HepG2 (cell line): ENCODE measurements around the gene HDLBP. TPM values are rescaled to one million over a fixed set of nuclear protein-coding genes. Genes with fewer than 3 reads are reported as not detected.

ENCODE experiments used
- ARID5B ChIP-seq: IDR thresholded peaks from 2 replicates; pipeline ENCODE4 v1.4.0; 2020; ENCODE audit warnings: mild to moderate bottlenecking, missing genetic modification reagents
- CBFB ChIP-seq: sonication (generic); formaldehyde crosslinking; IDR thresholded peaks from 2 replicates; pipeline ENCODE4 v1.4.0; 2020; ENCODE audit warnings: missing genetic modification reagents
- CCDC6 ChIP-seq: sonication (generic); formaldehyde crosslinking; IDR thresholded peaks from 2 replicates; pipeline ENCODE4 v1.8.1; 2022; ENCODE audit warnings: mild to moderate bottlenecking, missing genetic modification reagents, moderate library complexity
- GZF1 ChIP-seq: sonication (generic); formaldehyde crosslinking; IDR thresholded peaks from 2 replicates; pipeline ENCODE4 v1.5.1; 2020; ENCODE audit warnings: mild to moderate bottlenecking, missing genetic modification reagents
- HNF4G ChIP-seq, 2 experiments: sonication (generic) in 1 of 2; formaldehyde crosslinking in 1 of 2; IDR thresholded peaks; 2 replicates each; pipeline versions ENCODE4 v1.4.0 to v1.6.1; 2011 to 2020; ENCODE audit warnings: borderline replicate concordance in 2 of 2, low read depth in 2 of 2, mild to moderate bottlenecking in 2 of 2, low read length in 1 of 2, missing genetic modification reagents in 1 of 2, moderate library complexity in 1 of 2
- HNRNPK ChIP-seq: fragments of 200-400 bp; formaldehyde crosslinking; IDR thresholded peaks from 2 replicates; pipeline ENCODE4 v1.6.1; 2018; ENCODE audit warnings: low read length, low read depth, moderate library complexity, mild to moderate bottlenecking; ENCODE audit not compliant: poor library complexity, severe bottlenecking
- JUN ChIP-seq: sonication (generic); formaldehyde crosslinking; IDR thresholded peaks from 2 replicates; pipeline ENCODE4 v1.4.0; 2020; ENCODE audit warnings: mild to moderate bottlenecking, missing genetic modification reagents
- NR2F2 ChIP-seq: IDR thresholded peaks from 2 replicates; pipeline ENCODE4 v1.6.1; 2012; ENCODE audit warnings: low read depth, inconsistent platforms, borderline replicate concordance
- RFX1 ChIP-seq: fragments of 450-650 bp; IDR thresholded peaks from 2 replicates; pipeline ENCODE4 v1.6.1; 2017
- SIX4 ChIP-seq: sonication (generic); formaldehyde crosslinking; IDR thresholded peaks from 2 replicates; pipeline ENCODE4 v1.4.0; 2020; ENCODE audit warnings: missing genetic modification reagents
- SRY ChIP-seq: sonication (generic); formaldehyde crosslinking; IDR thresholded peaks from 2 replicates; pipeline ENCODE4 v1.8.0; 2022; ENCODE audit warnings: mild to moderate bottlenecking, missing genetic modification reagents
- SUZ12 ChIP-seq: fragments of 150-350 bp; IDR thresholded peaks from 2 replicates; pipeline ENCODE4 v1.6.1; 2014; ENCODE audit warnings: low read depth, low read length
- TEF ChIP-seq: sonication (generic); formaldehyde crosslinking; IDR thresholded peaks from 2 replicates; pipeline ENCODE4 v1.5.0; 2020; ENCODE audit warnings: missing genetic modification reagents
- ZBTB39 ChIP-seq: sonication (generic); formaldehyde crosslinking; IDR thresholded peaks from 2 replicates; pipeline ENCODE4 v1.5.0; 2020; ENCODE audit warnings: missing genetic modification reagents
- ZFAT ChIP-seq: sonication (generic); formaldehyde crosslinking; conservative IDR thresholded peaks from 2 replicates; pipeline ENCODE4 v1.8.1; 2023; ENCODE audit warnings: missing genetic modification reagents, inconsistent platforms
- ZNF12 ChIP-seq: sonication (generic); formaldehyde crosslinking; IDR thresholded peaks from 2 replicates; pipeline ENCODE4 v1.5.0; 2020; ENCODE audit warnings: missing genetic modification reagents
- ZNF251 ChIP-seq: sonication (generic); formaldehyde crosslinking; IDR thresholded peaks from 2 replicates; pipeline ENCODE4 v1.9.0; 2021; ENCODE audit warnings: mild to moderate bottlenecking, missing genetic modification reagents
- ZNF329 ChIP-seq: sonication (generic); formaldehyde crosslinking; IDR thresholded peaks from 2 replicates; pipeline ENCODE4 v1.9.0; 2021; ENCODE audit warnings: low read depth, mild to moderate bottlenecking, missing genetic modification reagents
- ZNF639 ChIP-seq: conservative IDR thresholded peaks from 2 replicates; pipeline ENCODE4 v1.6.1; 2018; ENCODE audit warnings: missing genetic modification reagents
- ZNF670 ChIP-seq: sonication (generic); formaldehyde crosslinking; IDR thresholded peaks from 2 replicates; pipeline ENCODE4 v1.8.0; 2022; ENCODE audit warnings: mild to moderate bottlenecking, missing genetic modification reagents, borderline replicate concordance
- ZSCAN31 ChIP-seq: sonication (generic); formaldehyde crosslinking; IDR thresholded peaks from 2 replicates; pipeline ENCODE4 v1.5.0; 2020; ENCODE audit warnings: low read depth, mild to moderate bottlenecking, missing genetic modification reagents
- polyA plus RNA-seq, 8 experiments: library from polyadenylated mRNA; depleted of rRNA in 3 of 8; stranded (reverse) in 7 of 8; unstranded in 1 of 8; fragments of >200 nt; fragmentation: Illumina TruSeq in 4 of 8; extraction: Trizol in 4 of 8; gene quantifications; 2 replicates each; pipeline versions ENCODE4 v1.2.1 to v1.2.3, GENCODE V29; 2011 to 2016; ENCODE audit warnings: low read depth in 4 of 8, missing spikeins in 1 of 8, mixed read lengths in 1 of 8; ENCODE audit not compliant: insufficient read depth in 1 of 8
- total RNA-seq, 5 experiments: library from RNA; depleted of rRNA; stranded (reverse); fragments of >200 nt; fragmentation: Illumina TruSeq; extraction: Trizol; gene quantifications; 2 replicates each; pipeline ENCODE4 v1.2.3, GENCODE V29; 2016; ENCODE audit warnings: low read depth in 1 of 5

HDLBP gene
- total and polyA plus RNA-seq, 2 of the 13 experiments (the other 11 are each of a cell fraction or from before 2014, with no cell fraction given) = 464 to 707 TPM

- TF ChIP-seq JUN (CRISPR knock-in tag) (0 out of 2 replicates have a peak, but pooled peaks have one; percentile 15), ZNF670 (no peak), ZNF12 (CRISPR knock-in tag) (peak; percentile 73; the same call in 1 of the 2 replicates), ZNF329 (CRISPR knock-in tag) (no peak), NR2F2 (no peak; the same call in 1 of the 2 replicates), ZBTB39 (no peak; the same call in 1 of the 2 replicates), RFX1 (no peak), ZSCAN31 (peak; percentile 80; the same call in 1 of the 2 replicates), GZF1 (CRISPR knock-in tag) (peak; percentile 74; the same call in 1 of the 2 replicates), SRY (peak; percentile 42; the same call in 1 of the 2 replicates), HNF4G (IDR thresholded peaks at IDR 0.05; ENCODE audit: borderline replicate concordance, low read depth, low read length) (peak; percentile 53; the same call in 1 of the 2 replicates), HNF4G (CRISPR knock-in tag; IDR thresholded peaks at IDR 0.05; ENCODE audit: borderline replicate concordance, low read depth) (peak; percentile 16; the same call in 1 of the 2 replicates), CBFB (CRISPR knock-in tag) (peak; percentile 21; the same call in 1 of the 2 replicates), SUZ12 (no peak), CCDC6 (CRISPR knock-in tag) (0 out of 2 replicates have a peak, but pooled peaks have one; percentile 23), ZNF251 (0 out of 2 replicates have a peak, but pooled peaks have one; percentile 13), ARID5B (CRISPR knock-in tag) (peak; percentile 58), SIX4 (peak; percentile 48; the same call in 1 of the 2 replicates), TEF (CRISPR knock-in tag) (no peak), ZNF639 (CRISPR knock-in tag) (no peak; the same call in 1 of the 2 replicates), ZFAT (no peak), HNRNPK (no peak)
These were observed 91.2 kb downstream of the HDLBP start (continued) for GRCh38 chr2:241224018-241224850.
